Prostate gland (tissue), 2 donors: ENCODE results near the gene PHF5A. TPM values are rescaled to one million over a fixed set of nuclear protein-coding genes. Genes with fewer than 3 reads are reported as not detected.
A peak's percentile ranks its signal among the peaks of the same experiment; 100 is the strongest.

Source experiments
- DNase-seq: peaks from one replicate; pipeline ENCODE4 v3.0.0-alpha.2; 2019; ENCODE audit warnings: low spot score
- H3K27ac ChIP-seq, 2 donors: fragments of 200-600 bp; sonication (generic); 2 replicates each; pipeline ENCODE4 v1.5.1; 2017 to 2019
- H3K27me3 ChIP-seq: fragments of 200-600 bp; sonication (generic); replicated peaks from 2 replicates; pipeline ENCODE4 v1.5.1; 2019; ENCODE audit not compliant: insufficient read depth
- H3K36me3 ChIP-seq, 2 donors: fragments of 200-600 bp; sonication (generic); 1 replicate in 1 of 2; 2 replicates in 1 of 2; pipeline versions ENCODE4 v1.5.1 to v1.8.1; 2017 to 2019
- H3K4me1 ChIP-seq: fragments of 200-600 bp; sonication (generic); replicated peaks from 2 replicates; pipeline ENCODE4 v1.5.1; 2019
- H3K4me3 ChIP-seq, 2 donors: fragments of 200-600 bp; sonication (generic); 2 replicates each; pipeline ENCODE4 v1.5.1; 2017 to 2019
- H3K9me3 ChIP-seq: fragments of 200-600 bp; sonication (generic); 2 replicates; pipeline ENCODE4 v1.5.1; 2017
- CTCF ChIP-seq, 4 experiments: fragments of 200-600 bp in 2 of 4; fragments of 450-650 bp in 2 of 4; sonication (generic) in 2 of 4; IDR thresholded peaks; 1 replicate in 3 of 4; 2 replicates in 1 of 4; pipeline ENCODE4 v1.5.1; 2016 to 2019; ENCODE audit warnings: antibody characterized with exemption in 4 of 4, mild to moderate bottlenecking in 2 of 4, moderate library complexity in 2 of 4
- POLR2A ChIP-seq: fragments of 450-650 bp; IDR thresholded peaks from one replicate; pipeline ENCODE4 v1.6.1; 2016; ENCODE audit warnings: antibody characterized with exemption, mild to moderate bottlenecking
- POLR2AphosphoS5 ChIP-seq: sonication (generic); formaldehyde crosslinking; IDR thresholded peaks from one replicate; pipeline ENCODE4 v1.6.1; 2017; ENCODE audit warnings: antibody characterized with exemption
- WGBS: methylation state at CpG from one replicate; pipeline ENCODE4 v1.1.5; 2018; 5-methylcytosine and 5-hydroxymethylcytosine counted together
- intact Hi-C: fragments of 100-400 bp; cut with DNase I; formaldehyde crosslinking; loops from one replicate; pipeline ENCODE4 v1.14.2; 2022
- total RNA-seq, 2 donors: library from RNA; depleted of rRNA; stranded (reverse); fragments of >200 nt; gene quantifications; one replicate each; pipeline ENCODE4 v1.1.0, GENCODE V29; 2016

PHF5A gene
- total RNA-seq, 2 donors from 2014 or later, result 35.8 to 40.2 TPM

GRCh38 chr22:41513391-41513790 lies 44.9 kb upstream of the PHF5A start:
- Histone ChIP-seq H3K4me1 (peaks cover 4% of the 10 kb centered on the region), H3K36me3 (peaks cover 0 to 5% of the 10 kb centered on the region in 2 donors), H3K4me3 (no peak overlapping the region), H3K27ac (peak overlapping the region in 1 of 2 donors; percentile 50), H3K9me3 (no peaks in the 10 kb centered on the region), H3K27me3 (no peaks in the 10 kb centered on the region)
- WGBS, result 56% methylated on average over 5 of the region's 5 CpGs
- TF ChIP-seq POLR2A, result no peak
- no peak for TF ChIP-seq POLR2AphosphoS5
- no peak for TF ChIP-seq CTCF (IDR thresholded peaks at IDR 0.05)
- DNase-seq, result no peak
- intact Hi-C loops, result no loop called here

DNA sequence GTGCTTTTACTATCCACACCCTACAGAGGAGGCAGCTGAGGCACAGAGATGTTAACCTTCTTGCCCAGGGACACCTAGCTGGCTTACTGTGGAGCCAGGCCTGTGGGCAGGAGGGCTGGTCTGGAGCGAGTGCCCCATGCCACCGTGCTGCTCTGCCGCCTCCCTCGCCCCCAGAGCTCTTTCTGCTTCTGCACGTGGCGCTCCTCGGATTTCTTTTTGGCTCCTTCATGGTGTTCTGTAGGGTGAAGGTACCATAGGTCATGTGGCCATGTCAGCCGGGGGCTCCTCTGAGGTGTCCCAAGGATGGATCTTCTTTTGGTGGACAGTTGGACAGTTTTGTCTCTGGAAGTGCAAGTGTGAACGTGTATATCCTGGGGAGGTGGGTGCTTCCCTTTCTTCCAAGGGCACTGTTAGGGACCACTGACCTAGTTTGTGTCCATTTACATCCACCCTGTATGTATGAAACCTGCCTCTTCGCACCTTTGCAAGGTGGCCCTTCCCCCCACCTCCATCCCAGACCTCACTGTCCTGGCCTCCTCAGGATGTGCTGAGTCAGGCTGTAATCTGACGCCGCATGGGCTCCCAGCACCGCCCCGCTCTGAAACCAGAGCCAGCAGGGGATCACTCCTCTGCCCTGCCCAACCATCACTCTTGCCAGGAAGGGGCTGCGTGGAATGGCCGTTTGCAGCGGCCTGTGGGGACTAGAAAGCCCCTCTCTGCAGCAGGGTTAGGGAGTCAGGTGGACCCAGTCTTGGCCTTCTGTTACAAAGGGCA lies 44.1 kb upstream of the PHF5A start:
- peaks cover 4% of the 10 kb centered on the region for H3K4me1 ChIP-seq
- H3K27me3 ChIP-seq, result no peaks in the 10 kb centered on the region
- H3K9me3 ChIP-seq, result no peaks in the 10 kb centered on the region
- H3K36me3 ChIP-seq, result peaks cover 0 to 5% of the 10 kb centered on the region in 2 donors
- no peak overlapping the region for H3K4me3 ChIP-seq
- 58% methylated on average over 17 of the region's 17 CpGs for WGBS
- peak overlapping the region; percentile 14 to 50 for H3K27ac ChIP-seq
- DNase-seq, result peak; percentile 52
- TF ChIP-seq CTCF (IDR thresholded peaks at IDR 0.05), result no peak
- TF ChIP-seq POLR2AphosphoS5, result peak; percentile 58
- intact Hi-C loops, result no loop called here

DNA sequence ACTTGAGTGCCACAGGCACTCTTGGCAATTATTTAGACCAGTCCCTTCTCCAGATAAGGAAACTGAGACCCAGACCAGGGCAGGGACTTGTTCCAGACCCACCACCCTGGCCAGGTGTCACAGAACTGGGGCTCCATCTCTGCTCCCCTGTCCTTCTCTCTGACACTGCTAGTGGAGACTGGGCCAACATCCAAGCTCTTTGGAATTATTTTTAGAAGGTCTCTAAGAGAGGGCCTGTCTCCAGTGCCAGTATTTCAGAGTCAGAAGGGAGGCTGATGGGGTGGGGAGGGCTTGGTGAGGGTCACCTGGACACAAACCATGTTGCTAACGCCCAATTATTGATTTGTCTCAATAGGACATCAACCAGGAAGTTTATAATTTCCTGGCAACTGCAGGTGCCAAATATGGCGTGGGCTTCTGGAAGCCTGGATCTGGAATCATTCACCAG lies 43.1 kb upstream of the PHF5A start:
- peak overlapping the region in 1 of 2 donors; percentile 3 for H3K27ac ChIP-seq
- TF ChIP-seq POLR2A, result no peak
- no peak for TF ChIP-seq CTCF (IDR thresholded peaks at IDR 0.05)
- TF ChIP-seq POLR2AphosphoS5, result no peak
- H3K36me3 ChIP-seq, result peaks cover 0 to 5% of the 10 kb centered on the region in 2 donors
- WGBS, result 68% methylated on average over 1 of the region's 2 CpGs
- intact Hi-C loops, result no loop called here
- H3K4me3 ChIP-seq, result no peak overlapping the region
- peaks cover 4% of the 10 kb centered on the region for H3K4me1 ChIP-seq
- no peak for DNase-seq
- no peaks in the 10 kb centered on the region for H3K27me3 ChIP-seq
- H3K9me3 ChIP-seq, result no peaks in the 10 kb centered on the region

DNA sequence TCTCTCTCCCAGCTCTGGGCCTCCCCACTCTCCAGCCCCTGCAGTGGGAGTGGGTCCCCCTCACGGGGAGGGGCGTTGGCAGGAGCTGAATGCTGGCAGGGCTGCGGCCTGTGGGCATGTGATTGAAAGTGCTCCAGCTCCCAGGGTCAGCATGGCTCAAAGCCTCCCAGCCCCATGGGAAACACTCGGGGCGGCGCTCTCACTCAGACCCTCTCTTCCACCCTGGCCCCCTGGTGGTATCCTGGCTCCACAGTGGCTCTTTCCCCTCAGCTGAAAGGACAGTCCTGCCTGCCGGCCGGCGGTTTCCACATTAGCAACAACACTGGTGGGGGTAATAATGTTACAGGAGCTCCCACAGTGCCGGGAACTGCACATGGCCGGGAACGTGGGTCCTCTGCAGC lies 40.3 kb upstream of the PHF5A start:
- Histone ChIP-seq H3K27ac (no peak overlapping the region), H3K4me1 (peaks cover 4% of the 10 kb centered on the region), H3K27me3 (no peaks in the 10 kb centered on the region), H3K36me3 (no peaks in the 10 kb centered on the region), H3K9me3 (no peaks in the 10 kb centered on the region), H3K4me3 (no peak overlapping the region)
- intact Hi-C loops, result no loop called here
- TF ChIP-seq POLR2AphosphoS5 (no peak), POLR2A (no peak), CTCF (IDR thresholded peaks at IDR 0.05) (no peak)
- WGBS, result 80% methylated on average over 6 of the region's 12 CpGs
- no peak for DNase-seq
